Measurements from ENCODE around the gene SLC22A4.

The SLC22A4 gene

GRCh38 chr5:132298298-132299212, 4.4 kb downstream of the SLC22A4 start:
- peak; percentile 73 for DNase-seq (ENCODE audit: low read depth)

GRCh38 chr5:132299917-132300316, 5.7 kb downstream of the SLC22A4 start:
- no peak for TF ChIP-seq MYC (IDR thresholded peaks at IDR 0.05; ENCODE audit: low read depth, low read length)
- TF ChIP-seq CTCF (IDR thresholded peaks at IDR 0.05; ENCODE audit: low read depth, low read length): no peak
- no peak for TF ChIP-seq POLR2A (IDR thresholded peaks at IDR 0.05; ENCODE audit: extremely low read depth, insufficient read length)
- TF ChIP-seq MAX (IDR thresholded peaks at IDR 0.05; ENCODE audit: low read depth, low read length): no peak
- peak overlapping the region; percentile 19 for H3K4me3 ChIP-seq (ENCODE audit: low read depth, low read length)
- DNase-seq (ENCODE audit: low read depth): no peak

More at GRCh38 chr5:132298298-132299212, 4.4 kb downstream of the SLC22A4 start:
- H3K4me3 ChIP-seq (ENCODE audit: low read depth, low read length): peak overlapping the region; percentile 56
- TF ChIP-seq POLR2A (IDR thresholded peaks at IDR 0.05; ENCODE audit: extremely low read depth, insufficient read length): no peak
- TF ChIP-seq MAX (IDR thresholded peaks at IDR 0.05; ENCODE audit: low read depth, low read length): no peak
- TF ChIP-seq MYC (IDR thresholded peaks at IDR 0.05; ENCODE audit: low read depth, low read length): no peak
- TF ChIP-seq CTCF (IDR thresholded peaks at IDR 0.05; ENCODE audit: low read depth, low read length): no peak

GRCh38 chr5:132300577-132301343, 6.6 kb downstream of the SLC22A4 start:
- TF ChIP-seq CTCF (IDR thresholded peaks at IDR 0.05; ENCODE audit: low read depth, low read length) (no peak), MAX (IDR thresholded peaks at IDR 0.05; ENCODE audit: low read depth, low read length) (no peak), MYC (IDR thresholded peaks at IDR 0.05; ENCODE audit: low read depth, low read length) (no peak), POLR2A (IDR thresholded peaks at IDR 0.05; ENCODE audit: extremely low read depth, insufficient read length) (no peak)
- no peak for DNase-seq (ENCODE audit: low read depth)
- no peak overlapping the region for H3K4me3 ChIP-seq (ENCODE audit: low read depth, low read length)

GRCh38 chr5:132301344-132302271, 7.4 kb downstream of the SLC22A4 start:
- no peak for DNase-seq (ENCODE audit: low read depth)
- TF ChIP-seq MYC (IDR thresholded peaks at IDR 0.05; ENCODE audit: low read depth, low read length) (no peak), POLR2A (IDR thresholded peaks at IDR 0.05; ENCODE audit: extremely low read depth, insufficient read length) (no peak), CTCF (IDR thresholded peaks at IDR 0.05; ENCODE audit: low read depth, low read length) (no peak), MAX (IDR thresholded peaks at IDR 0.05; ENCODE audit: low read depth, low read length) (no peak)
- H3K4me3 ChIP-seq (ENCODE audit: low read depth, low read length): no peak overlapping the region

- no peak for TF ChIP-seq CTCF (IDR thresholded peaks at IDR 0.05; ENCODE audit: low read depth, low read length)
- TF ChIP-seq MAX (IDR thresholded peaks at IDR 0.05; ENCODE audit: low read depth, low read length): no peak
- no peak for TF ChIP-seq POLR2A (IDR thresholded peaks at IDR 0.05; ENCODE audit: extremely low read depth, insufficient read length)
- TF ChIP-seq MYC (IDR thresholded peaks at IDR 0.05; ENCODE audit: low read depth, low read length): no peak
- DNase-seq (ENCODE audit: low read depth): no peak
- H3K4me3 ChIP-seq (ENCODE audit: low read depth, low read length): no peak overlapping the region
Observed at GRCh38 chr5:132302413-132302812, 8.2 kb downstream of the SLC22A4 start.

All from NB4 (cell line).